ENCODE results near the gene TNFRSF14.

DNA sequence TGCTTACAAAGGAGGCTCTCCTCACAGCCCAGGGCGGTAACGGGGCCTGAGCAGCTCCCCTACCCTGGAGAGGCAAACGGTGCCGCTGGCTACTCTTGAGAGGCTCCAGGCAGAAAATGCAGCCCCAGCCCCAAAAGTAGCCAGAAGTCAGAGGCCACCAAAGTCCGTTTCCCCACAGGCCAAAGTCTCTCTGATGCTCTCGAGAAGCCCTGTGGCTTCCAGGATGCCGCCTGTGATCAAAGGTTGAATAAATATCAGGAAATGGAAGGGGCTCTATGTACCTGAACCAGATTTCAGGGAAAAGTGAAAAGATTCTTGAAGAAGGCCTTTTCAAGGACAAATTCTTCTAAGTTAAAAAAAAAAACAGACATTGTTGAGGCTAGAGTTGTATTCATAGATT lies 33.9 kb upstream of the TNFRSF14 start:
- TF ChIP-seq, protein P1, sequence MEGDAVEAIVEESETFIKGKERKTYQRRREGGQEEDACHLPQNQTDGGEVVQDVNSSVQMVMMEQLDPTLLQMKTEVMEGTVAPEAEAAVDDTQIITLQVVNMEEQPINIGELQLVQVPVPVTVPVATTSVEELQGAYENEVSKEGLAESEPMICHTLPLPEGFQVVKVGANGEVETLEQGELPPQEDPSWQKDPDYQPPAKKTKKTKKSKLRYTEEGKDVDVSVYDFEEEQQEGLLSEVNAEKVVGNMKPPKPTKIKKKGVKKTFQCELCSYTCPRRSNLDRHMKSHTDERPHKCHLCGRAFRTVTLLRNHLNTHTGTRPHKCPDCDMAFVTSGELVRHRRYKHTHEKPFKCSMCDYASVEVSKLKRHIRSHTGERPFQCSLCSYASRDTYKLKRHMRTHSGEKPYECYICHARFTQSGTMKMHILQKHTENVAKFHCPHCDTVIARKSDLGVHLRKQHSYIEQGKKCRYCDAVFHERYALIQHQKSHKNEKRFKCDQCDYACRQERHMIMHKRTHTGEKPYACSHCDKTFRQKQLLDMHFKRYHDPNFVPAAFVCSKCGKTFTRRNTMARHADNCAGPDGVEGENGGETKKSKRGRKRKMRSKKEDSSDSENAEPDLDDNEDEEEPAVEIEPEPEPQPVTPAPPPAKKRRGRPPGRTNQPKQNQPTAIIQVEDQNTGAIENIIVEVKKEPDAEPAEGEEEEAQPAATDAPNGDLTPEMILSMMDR (IDR thresholded peaks at IDR 0.05), result no peak
- TF ChIP-seq POLR2A (IDR thresholded peaks at IDR 0.05), result no peak

Data from lower leg skin (tissue), 3 donors.